SW480 (cell line): ENCODE results near the gene PLGLB2.
"Not testable (repeated sequence)": the region's sequence is repeated elsewhere in the genome, so short reads cannot be mapped to it uniquely, and the experiment has no call there.

Experiments
- DNase-seq: peaks from one replicate; pipeline ENCODE4 v3.0.0-alpha.2; 2016; ENCODE audit warnings: low spot score

Gene PLGLB2

DNA sequence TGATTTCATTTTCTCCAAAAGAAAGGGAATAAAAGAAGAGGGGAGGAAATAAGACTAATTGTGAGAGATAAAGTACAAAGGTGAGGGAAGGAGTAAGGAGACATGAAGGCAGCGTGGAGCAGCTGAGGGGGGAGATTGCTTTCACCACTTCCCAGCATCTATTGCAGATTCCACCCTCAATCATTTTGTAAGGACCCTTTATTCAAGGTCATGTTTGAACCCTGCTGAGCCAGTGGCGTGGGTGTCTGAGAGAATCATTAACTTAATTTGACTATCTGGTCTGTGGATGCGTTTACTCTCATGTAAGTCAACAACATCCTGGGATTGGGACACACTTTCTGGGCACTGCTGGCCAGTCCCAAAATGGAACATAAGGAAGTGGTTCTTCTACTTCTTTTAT is at the start of gene PLGLB2:
PLGLB2 (plus strand) TSS at position 297 of the 400 bp plus-strand sequence; CDS start at position 364, 67 bp downstream.
- DNase-seq: not testable (repeated sequence)

DNA sequence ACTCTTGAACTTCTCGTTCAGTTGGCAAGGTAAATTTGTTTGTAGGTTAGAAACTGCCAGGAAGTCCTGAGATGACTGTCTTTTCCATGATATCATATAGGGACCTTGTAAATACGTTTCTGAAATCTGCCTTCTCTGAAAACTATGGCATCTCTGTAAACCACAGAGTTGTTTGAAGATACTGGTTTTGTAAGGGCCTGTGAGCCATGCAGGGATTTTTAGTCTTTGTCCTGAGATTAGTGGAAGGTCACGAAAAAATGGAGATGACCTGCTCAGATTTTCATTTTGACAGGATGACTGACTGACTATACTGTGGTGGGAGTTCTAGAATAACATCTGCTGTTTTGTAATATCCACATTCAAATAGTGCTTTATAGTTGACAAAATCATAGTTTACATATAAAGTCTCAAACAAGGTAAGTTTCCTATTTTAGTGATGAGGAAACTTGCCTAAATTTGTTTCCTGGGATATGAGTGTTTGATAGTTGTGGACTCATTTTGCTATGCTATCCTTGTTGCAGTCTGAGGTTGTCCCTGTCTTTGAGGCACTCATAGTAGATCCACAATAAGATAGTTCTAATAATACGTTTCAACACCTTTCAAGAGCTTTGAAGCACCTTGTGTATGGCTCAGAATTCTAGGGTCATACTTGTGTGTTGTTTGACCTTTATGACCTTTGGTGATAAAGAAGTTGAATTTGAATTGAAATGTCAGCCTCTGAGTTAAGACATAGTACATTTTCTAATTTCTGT is 43.1 kb upstream of the PLGLB2 start:
- DNase-seq: not testable (repeated sequence)

DNA sequence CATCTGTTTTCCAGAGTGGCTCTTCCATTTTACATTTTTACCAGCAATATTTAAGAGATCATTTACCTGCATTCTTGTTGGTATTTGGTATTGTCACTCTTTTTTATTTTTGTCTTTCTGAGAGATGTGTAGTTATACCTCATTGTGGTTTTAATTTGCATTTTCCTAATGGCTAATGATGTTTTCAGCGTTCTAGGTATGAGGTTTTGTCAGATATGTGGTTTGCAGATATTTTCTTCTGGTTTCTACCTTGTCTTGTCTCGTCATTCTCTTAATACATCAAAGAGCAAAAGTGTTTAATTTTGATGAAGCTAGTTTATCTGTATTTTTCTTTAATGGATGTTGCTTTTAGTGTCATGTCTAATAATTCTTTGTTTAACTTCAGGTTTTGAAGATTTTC is 39.5 kb upstream of the PLGLB2 start:
- not testable (repeated sequence) for DNase-seq

DNA sequence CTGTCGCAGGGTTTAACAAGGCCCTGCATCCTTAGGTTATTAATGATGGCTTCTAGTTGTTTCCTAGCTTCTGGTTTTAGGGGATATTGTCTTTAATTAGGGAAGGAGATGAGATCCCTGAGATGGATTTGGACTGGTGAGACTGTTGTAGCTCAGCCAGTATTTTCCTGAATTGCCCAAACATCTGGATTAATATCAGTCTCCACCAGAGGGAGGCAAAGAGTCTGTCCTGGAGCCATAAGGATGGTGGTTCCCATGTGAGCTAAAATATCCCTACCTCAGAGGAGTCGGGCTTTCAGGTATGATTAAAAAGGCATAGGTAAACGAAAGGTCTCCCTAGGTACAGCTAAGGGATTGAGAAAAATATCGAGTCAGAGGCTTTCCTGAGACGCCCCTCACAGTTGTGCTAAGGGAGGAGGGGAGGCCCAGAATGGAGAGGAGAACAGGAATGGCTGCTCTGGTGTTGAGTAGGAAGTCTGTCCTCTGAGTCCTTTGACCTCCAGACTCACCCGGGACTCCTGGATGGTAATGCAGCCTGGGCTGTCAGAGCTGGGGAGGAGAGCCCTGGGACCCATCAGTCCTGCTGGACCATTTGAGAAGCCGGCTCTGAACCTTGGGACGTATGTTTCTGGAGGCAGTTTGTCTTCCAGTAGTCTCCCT is 19.8 kb upstream of the PLGLB2 start:
- not testable (repeated sequence) for DNase-seq

DNA sequence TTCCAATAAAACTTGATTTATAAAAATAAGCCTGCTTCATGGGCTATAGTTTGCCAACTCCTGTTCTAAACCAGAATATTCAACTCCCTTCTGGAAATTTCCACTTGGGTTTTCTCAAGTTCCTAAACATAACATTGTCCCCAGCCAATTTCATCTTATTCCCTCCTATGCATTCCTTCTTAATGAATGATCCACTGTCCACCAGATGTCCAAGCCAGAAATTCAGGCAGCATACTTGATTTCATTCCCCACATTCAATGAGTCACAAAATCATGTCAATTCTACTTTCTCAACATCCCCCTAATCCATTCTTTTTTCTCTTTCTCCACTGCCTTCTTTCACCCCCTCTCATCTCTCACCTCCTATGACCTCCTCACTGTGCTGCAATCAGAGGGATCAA is 7.0 kb upstream of the PLGLB2 start:
- DNase-seq: not testable (repeated sequence)

DNA sequence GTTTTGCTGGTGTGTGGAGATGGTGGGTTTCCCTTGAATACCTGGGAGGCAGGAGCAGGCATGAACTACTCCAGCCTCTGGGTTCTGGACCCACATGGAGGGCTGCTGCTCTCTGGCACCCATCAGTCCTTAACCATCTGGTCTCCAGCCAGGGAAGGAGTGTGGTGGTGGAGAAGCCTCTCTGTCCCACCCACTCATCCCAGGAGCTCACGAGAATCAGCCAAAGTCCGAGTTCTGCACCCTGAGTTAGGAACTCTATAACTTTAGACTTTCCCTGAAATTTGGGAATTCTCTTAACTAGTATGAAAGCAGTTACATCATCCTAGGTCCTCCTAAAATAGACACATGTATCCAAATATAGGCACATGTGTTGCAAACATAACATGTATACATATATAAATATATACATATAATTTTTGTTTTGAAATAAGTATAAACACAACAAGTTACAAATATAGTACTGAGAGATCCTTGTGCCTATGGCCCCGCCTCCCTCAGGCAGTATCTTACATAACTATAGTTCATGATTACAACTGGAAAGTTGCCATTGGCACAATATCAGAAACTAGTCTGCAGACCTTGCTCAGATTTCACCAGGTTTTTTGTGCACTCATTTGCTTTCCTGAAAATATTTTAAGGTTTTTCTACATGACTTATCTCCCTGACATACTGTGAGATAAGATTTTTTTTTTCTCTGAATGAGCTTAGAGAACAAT is 5.3 kb upstream of the PLGLB2 start:
- DNase-seq: not testable (repeated sequence)

DNA sequence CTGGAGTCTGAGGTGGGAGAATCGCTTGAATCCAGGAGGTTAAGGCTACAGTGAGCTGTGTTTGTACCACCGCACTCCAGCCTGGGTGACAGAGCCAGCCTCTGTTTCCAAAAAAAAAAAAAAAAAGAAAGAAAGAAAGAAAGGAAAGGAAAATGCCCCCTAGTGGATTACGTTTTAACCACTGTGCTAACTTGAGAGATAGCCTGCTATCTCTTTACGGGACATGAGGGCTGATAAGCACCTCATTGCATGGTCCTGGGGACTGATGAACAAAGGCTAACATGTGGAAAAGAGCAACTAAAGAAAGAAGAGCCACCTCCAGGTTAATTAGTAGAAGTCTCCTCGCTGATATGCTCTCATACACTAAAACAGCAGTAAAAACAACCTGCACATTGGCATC is 4.2 kb upstream of the PLGLB2 start:
- not testable (repeated sequence) for DNase-seq

DNA sequence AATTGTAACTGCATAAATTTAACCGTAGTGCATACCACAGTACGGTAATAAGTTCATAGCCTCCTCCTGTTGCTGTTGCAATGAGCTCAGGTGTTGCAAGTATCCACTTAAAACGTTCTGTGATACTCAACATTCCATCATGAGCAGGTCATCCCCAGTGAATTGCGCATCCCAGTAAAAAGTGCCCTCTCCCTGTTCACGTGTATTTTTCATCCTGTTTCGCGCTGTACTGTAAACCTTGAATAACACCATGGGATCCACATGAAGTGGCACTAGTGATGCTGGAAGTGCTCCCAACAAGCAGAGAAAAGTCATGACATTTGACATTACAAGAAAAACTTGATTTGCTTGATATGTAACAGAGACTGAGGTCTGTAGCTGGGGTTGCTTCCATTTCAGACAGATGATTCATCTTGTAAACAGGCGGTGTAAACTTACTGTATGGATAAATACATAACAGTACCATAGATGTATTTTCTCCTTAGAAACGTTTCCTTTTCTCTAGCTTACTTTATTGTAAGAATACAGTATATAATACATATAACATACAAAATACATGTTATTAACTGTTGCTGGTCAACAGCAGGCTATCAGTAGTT is 2.4 kb upstream of the PLGLB2 start:
- not testable (repeated sequence) for DNase-seq

DNA sequence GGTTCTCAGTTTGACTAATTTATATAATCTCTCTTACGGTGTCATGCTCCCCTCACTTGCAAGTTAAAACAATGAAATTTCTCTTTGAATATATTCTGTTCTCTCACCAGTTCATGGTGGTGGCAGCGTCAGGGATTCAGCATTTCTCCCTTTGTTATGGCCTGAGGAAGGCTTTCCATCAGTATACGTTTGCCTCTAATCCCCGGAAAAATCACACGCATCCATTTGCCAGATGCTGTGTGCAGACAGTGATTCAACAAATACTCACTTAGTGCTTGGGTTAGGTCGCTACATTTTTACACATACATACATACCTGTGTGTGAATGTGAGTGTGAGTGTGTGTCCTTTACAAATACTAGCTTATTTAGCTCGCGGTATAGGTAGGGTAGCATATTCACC is 637 bp downstream of the PLGLB2 start:
- DNase-seq: not testable (repeated sequence)

DNA sequence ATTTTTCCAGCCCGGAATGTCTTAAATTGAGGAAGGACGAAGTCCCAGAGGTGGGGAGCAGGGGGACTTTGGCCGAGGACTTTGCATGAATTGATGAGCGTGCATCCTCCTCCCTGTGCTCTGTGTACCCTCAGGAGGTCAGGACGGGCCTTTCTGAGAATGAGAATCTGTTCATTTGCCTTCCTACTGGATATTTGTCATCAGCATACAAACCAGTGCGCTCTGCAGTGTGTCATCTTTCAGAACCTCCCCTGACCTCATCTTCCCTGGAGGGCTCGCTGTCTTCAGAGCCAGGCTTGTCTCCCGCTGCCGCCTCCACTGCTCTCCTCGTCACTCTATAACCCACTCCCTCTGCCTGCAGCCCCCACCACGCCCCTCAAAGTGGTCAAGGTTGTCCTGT is 2.7 kb downstream of the PLGLB2 start:
- not testable (repeated sequence) for DNase-seq

DNA sequence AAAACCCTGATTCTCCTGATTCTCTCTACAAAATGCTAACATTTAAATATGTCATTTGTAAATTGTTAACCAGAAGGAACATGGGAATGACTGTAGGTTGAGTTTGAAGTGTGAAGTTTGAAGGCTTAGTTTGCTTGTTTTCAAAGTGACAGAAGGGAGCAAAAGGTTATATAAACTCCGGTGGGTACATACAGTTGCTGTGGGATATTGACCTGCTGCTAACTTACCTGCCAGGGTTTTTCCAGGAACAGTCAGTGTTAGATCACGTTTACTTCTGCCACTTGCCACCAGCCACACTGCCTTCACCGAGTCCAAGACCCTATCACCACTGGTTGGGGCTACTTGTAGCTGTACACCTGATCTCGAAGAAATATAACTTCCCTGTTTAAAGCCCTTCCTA is 6.9 kb downstream of the PLGLB2 start:
- DNase-seq: not testable (repeated sequence)
